Adipocyte (in vitro differentiated cells): ENCODE results near the gene ILKAP.

ENCODE experiments used
- DNase-seq: peaks from one replicate; pipeline ENCODE4 v3.0.0-alpha.2; 2015; ENCODE audit warnings: low read depth
- H3K27me3 ChIP-seq: replicated peaks from 2 replicates; pipeline ENCODE4 v1.7.0; 2013; ENCODE audit warnings: mild to moderate bottlenecking, low read length, moderate library complexity; ENCODE audit not compliant: control insufficient read depth, insufficient read depth
- H3K36me3 ChIP-seq: 2 replicates; pipeline ENCODE4 v1.7.0; 2013; ENCODE audit warnings: low read length, mild to moderate bottlenecking, moderate library complexity; ENCODE audit not compliant: control insufficient read depth, insufficient read depth, severe bottlenecking
- H3K4me1 ChIP-seq: 2 replicates; pipeline ENCODE4 v1.7.0; 2013; ENCODE audit warnings: mild to moderate bottlenecking, low read length, moderate library complexity; ENCODE audit not compliant: control insufficient read depth, insufficient read depth
- H3K4me3 ChIP-seq: 2 replicates; pipeline ENCODE4 v1.7.0; 2013; ENCODE audit warnings: mild to moderate bottlenecking, low read length, moderate library complexity
- H3K9ac ChIP-seq: 2 replicates; pipeline ENCODE4 v1.7.0; 2013; ENCODE audit warnings: mild to moderate bottlenecking, low read length, moderate library complexity
- H3K9me3 ChIP-seq: 2 replicates; pipeline ENCODE4 v1.7.0; 2013; ENCODE audit warnings: mild to moderate bottlenecking, low read length, moderate library complexity; ENCODE audit not compliant: control insufficient read depth

ILKAP gene

DNA sequence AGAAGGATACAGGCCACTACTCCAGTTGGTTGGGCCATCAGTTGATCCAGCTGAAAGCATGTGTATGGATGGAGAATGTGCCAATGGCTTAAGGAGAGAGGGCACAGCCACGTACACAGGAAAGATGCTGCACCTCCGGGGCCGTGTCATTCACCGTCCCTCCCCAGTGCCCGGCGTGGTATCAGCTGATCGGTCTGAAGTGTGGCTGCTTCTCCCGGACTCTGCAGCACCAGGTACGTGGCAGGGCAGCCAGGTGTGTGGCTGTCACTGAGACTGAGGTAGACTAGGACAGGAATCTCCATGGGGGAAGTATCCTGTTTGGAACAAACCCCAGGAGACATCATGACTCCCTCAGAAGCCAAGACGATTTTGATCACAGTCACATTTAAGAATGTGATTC is 48.9 kb downstream of the ILKAP start:
- Histone ChIP-seq H3K4me1 (peaks cover 3% of the 10 kb centered on the region), H3K36me3 (no peaks in the 10 kb centered on the region), H3K9me3 (peaks cover 4% of the 10 kb centered on the region), H3K9ac (no peak overlapping the region), H3K4me3 (no peak overlapping the region), H3K27me3 (no peaks in the 10 kb centered on the region)
- no peak for DNase-seq

GRCh38 chr2:238152771-238153688 is 50.5 kb downstream of the ILKAP start:
- Histone ChIP-seq H3K9ac (no peak overlapping the region), H3K27me3 (no peaks in the 10 kb centered on the region), H3K4me1 (no peaks in the 10 kb centered on the region), H3K4me3 (no peak overlapping the region), H3K9me3 (peaks cover 4% of the 10 kb centered on the region), H3K36me3 (no peaks in the 10 kb centered on the region)
- DNase-seq: peak; percentile 38

GRCh38 chr2:238151628-238152235 is 51.8 kb downstream of the ILKAP start:
- Histone ChIP-seq H3K27me3 (no peaks in the 10 kb centered on the region), H3K4me3 (no peak overlapping the region), H3K4me1 (no peaks in the 10 kb centered on the region), H3K36me3 (no peaks in the 10 kb centered on the region), H3K9me3 (peaks cover 4% of the 10 kb centered on the region), H3K9ac (no peak overlapping the region)
- no peak for DNase-seq

GRCh38 chr2:238151205-238151604 is 52.3 kb downstream of the ILKAP start:
- no peaks in the 10 kb centered on the region for H3K36me3 ChIP-seq
- no peak overlapping the region for H3K9ac ChIP-seq
- DNase-seq: no peak
- no peak overlapping the region for H3K4me3 ChIP-seq
- no peaks in the 10 kb centered on the region for H3K4me1 ChIP-seq
- H3K27me3 ChIP-seq: no peaks in the 10 kb centered on the region
- H3K9me3 ChIP-seq: peaks cover 4% of the 10 kb centered on the region

- Histone ChIP-seq H3K4me3 (no peak overlapping the region), H3K9me3 (peaks cover 4% of the 10 kb centered on the region), H3K9ac (no peak overlapping the region), H3K27me3 (no peaks in the 10 kb centered on the region), H3K4me1 (no peaks in the 10 kb centered on the region), H3K36me3 (no peaks in the 10 kb centered on the region)
- DNase-seq: no peak
These were observed 52.8 kb downstream of the ILKAP start for GRCh38 chr2:238150686-238151085.

GRCh38 chr2:238149841-238150572 is 53.5 kb downstream of the ILKAP start:
- H3K4me1 ChIP-seq: no peaks in the 10 kb centered on the region
- no peak overlapping the region for H3K9ac ChIP-seq
- H3K36me3 ChIP-seq: no peaks in the 10 kb centered on the region
- H3K4me3 ChIP-seq: no peak overlapping the region
- peaks cover 4% of the 10 kb centered on the region for H3K9me3 ChIP-seq
- DNase-seq: no peak
- no peaks in the 10 kb centered on the region for H3K27me3 ChIP-seq

DNA sequence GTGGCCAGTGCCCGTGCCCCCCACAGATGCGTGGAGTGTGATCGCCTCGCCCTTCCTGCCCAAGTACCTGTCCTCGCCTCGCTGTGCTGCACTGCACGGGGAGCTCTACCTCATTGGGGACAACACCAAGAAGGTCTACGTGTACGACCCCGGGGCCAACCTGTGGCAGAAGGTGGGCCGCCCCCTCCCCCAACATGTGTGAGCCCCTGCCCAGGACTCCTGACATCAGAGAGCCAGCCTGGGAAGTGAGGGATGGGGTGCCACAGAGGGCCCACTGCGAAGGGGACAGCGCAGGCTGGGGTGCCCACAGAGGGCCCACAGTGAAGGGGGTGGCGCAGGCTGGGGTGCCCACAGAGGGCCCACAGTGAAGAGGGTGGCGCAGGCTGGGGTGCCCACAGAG is 54.5 kb downstream of the ILKAP start:
- no peak for DNase-seq
- no peak overlapping the region for H3K4me3 ChIP-seq
- H3K27me3 ChIP-seq: no peaks in the 10 kb centered on the region
- H3K9ac ChIP-seq: no peak overlapping the region
- no peaks in the 10 kb centered on the region for H3K9me3 ChIP-seq
- no peaks in the 10 kb centered on the region for H3K36me3 ChIP-seq
- H3K4me1 ChIP-seq: peaks cover under 1% of the 10 kb centered on the region

DNA sequence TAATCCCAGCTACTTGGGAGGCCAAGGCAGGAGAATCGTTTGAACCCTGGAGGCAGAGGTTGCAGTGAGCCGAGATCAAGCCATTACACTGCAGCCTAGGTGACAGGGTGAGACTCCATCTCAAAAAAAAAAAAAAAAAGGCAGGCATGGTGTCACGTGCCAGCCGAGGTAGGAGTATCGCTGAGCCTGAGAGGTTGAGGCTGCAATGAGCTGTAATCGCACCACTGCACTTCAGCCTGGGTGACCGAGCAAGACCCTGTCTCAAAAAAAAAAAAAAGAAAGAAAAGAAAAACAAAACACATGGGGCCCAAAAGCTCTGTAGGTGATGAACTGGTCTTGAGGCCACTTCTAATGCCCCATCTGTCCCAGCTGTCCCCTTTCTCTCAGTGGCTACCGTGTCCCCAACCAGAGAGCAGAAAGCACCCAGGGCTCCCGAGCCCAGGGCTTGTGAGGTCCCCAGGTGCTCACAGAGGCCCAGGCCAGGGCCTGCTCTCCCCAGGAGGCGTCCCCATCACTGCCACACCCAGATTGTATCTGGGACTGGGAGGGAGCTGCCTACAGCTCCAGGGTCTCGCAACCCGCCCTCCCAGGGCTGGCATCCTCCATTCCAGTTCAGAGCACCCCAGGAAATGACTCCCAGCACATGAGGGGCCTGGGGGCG is 56.5 kb downstream of the ILKAP start:
- no peaks in the 10 kb centered on the region for H3K9me3 ChIP-seq
- H3K27me3 ChIP-seq: no peaks in the 10 kb centered on the region
- no peaks in the 10 kb centered on the region for H3K36me3 ChIP-seq
- peaks cover 10% of the 10 kb centered on the region for H3K4me1 ChIP-seq
- no peak overlapping the region for H3K9ac ChIP-seq
- no peak for DNase-seq
- no peak overlapping the region for H3K4me3 ChIP-seq

GRCh38 chr2:238145851-238146250 is 57.6 kb downstream of the ILKAP start:
- no peak overlapping the region for H3K4me3 ChIP-seq

DNA sequence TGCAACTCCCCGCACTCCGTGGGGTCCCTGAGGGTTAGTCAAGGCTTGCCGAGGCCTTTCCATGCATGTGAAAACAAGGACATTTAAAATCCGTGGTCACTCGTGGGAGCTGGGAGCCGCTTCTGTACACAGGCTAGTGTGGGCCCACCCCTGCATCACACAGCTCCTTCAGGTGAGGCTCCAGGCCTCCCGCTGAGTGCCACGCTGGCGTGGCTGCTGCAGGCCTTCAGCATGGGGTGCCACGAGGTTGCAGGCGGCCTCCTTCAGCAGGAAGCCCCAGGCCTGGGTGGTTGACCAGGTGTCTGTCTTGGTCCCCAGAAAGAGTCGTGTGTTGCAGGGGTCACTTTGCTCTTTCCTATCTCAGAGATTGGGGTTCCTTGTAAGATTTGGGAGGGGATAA is 58.4 kb downstream of the ILKAP start:
- Histone ChIP-seq H3K4me1 (peaks cover 10% of the 10 kb centered on the region), H3K9ac (no peak overlapping the region), H3K36me3 (no peaks in the 10 kb centered on the region), H3K4me3 (no peak overlapping the region), H3K27me3 (no peaks in the 10 kb centered on the region), H3K9me3 (no peaks in the 10 kb centered on the region)
- DNase-seq: no peak

More at GRCh38 chr2:238145851-238146250, 57.6 kb downstream of the ILKAP start:
- H3K9ac ChIP-seq: no peak overlapping the region
- H3K27me3 ChIP-seq: no peaks in the 10 kb centered on the region
- no peaks in the 10 kb centered on the region for H3K36me3 ChIP-seq
- DNase-seq: no peak
- no peaks in the 10 kb centered on the region for H3K9me3 ChIP-seq
- peaks cover 10% of the 10 kb centered on the region for H3K4me1 ChIP-seq

DNA sequence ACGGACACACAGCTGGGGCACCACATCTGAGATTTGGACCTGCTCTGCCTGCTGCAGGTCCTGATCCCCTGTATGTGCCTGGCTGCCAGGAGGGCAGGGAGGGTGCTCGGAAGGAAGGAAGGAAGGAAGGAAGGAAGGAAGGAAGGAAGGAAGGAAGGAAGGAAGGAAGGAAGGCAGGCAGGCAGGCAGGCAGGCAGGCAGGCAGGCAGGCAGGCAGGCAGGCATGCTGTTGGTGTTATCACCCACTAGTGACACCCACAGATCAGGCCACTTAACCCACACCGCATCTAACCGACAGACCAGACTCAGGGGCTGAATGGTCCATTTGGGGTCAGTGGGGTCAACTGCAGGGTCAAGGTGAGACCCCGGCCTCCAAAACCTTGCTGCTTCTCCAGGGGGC is 59.2 kb downstream of the ILKAP start:
- Histone ChIP-seq H3K36me3 (no peaks in the 10 kb centered on the region), H3K9ac (no peak overlapping the region), H3K4me3 (no peak overlapping the region), H3K9me3 (no peaks in the 10 kb centered on the region), H3K27me3 (no peaks in the 10 kb centered on the region), H3K4me1 (peaks cover 10% of the 10 kb centered on the region)
- DNase-seq: no peak
